GM12875 (cell line): ENCODE data around the gene MRAS.

Source experiments
- H3K4me3 ChIP-seq: one replicate; pipeline ENCODE4 v1.5.1; 2011; ENCODE audit warnings: low read depth, low read length, control low read depth
- CTCF ChIP-seq: IDR thresholded peaks from 2 replicates; pipeline ENCODE4 v1.5.1; 2011; ENCODE audit warnings: low read depth, mild to moderate bottlenecking, control low read depth, inconsistent platforms, low read length, moderate library complexity, borderline replicate concordance; ENCODE audit not compliant: insufficient read depth

MRAS gene

DNA sequence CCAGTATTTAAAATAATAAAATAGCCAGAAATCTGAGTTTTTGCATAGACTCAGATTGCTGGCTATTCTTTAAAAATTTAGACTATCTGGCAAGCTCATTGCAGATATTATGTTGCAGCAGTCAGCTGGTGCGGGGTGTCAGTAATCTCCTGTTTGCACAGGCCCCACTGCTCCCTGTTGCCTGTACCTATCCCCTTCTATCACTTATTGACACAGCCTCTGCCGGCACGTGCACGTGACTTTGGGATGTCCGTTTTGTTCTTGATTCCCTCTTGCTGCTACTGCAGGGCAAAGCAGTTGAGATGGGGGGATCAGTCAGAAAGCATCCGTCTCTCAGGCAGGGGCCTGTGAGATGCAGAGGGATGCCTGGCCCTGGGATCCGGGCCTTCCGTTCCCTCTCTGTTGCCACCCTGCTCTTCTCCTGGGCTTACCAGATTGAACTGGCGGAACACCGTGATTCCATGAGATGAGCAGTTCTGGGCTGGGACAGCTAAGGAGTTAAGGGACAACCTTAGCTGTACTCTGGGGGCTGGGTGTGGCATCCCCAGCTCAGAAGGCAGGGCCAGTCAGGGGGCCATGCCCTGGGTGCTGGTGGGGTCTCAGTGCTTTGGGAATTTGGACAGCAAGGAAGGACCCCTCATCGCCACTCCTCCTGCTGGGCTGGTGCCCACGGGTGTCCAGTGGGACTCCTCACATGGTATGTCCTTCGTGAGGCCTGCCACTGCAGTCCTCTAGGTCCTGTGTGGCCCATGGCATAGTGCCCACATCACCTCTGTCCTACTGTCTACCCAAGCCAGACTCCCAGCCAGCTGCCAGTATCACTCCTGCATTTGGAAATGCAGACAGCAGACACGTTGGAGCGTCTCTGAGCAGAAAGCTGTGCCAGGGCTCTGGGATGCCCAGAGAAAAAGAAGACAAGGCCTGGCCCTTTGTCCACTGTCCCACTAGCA lies 11.8 kb downstream of the MRAS start:
- no peak for TF ChIP-seq CTCF
- no peak overlapping the region for H3K4me3 ChIP-seq

- TF ChIP-seq CTCF: no peak
- no peak overlapping the region for H3K4me3 ChIP-seq
Observed at GRCh38 chr3:138360869-138361525, 12.6 kb downstream of the MRAS start.

GRCh38 chr3:138361561-138361971 lies 13.2 kb downstream of the MRAS start:
- H3K4me3 ChIP-seq: no peak overlapping the region
- TF ChIP-seq CTCF: no peak

DNA sequence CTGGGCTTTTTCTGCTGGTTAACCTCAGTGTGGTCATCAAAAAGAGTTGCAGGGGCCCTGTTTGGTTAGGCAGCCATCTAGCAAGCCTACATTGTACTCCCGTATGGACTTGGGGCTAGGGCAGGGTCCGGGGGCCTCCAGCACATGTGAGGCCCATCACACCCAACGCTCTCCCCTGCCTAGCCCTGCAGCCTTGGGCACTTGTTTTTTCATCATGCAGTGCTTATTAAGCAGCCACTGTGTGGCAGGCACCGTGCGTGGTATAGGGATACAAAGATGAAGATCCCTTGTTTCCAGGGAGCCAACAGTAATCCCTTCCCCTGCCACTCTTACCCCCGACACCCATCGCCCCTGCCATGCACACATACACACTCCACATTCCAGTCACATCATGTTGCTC lies 14.2 kb downstream of the MRAS start:
- H3K4me3 ChIP-seq: no peak overlapping the region
- no peak for TF ChIP-seq CTCF

GRCh38 chr3:138363322-138363721 lies 14.9 kb downstream of the MRAS start:
- H3K4me3 ChIP-seq: no peak overlapping the region
- no peak for TF ChIP-seq CTCF

DNA sequence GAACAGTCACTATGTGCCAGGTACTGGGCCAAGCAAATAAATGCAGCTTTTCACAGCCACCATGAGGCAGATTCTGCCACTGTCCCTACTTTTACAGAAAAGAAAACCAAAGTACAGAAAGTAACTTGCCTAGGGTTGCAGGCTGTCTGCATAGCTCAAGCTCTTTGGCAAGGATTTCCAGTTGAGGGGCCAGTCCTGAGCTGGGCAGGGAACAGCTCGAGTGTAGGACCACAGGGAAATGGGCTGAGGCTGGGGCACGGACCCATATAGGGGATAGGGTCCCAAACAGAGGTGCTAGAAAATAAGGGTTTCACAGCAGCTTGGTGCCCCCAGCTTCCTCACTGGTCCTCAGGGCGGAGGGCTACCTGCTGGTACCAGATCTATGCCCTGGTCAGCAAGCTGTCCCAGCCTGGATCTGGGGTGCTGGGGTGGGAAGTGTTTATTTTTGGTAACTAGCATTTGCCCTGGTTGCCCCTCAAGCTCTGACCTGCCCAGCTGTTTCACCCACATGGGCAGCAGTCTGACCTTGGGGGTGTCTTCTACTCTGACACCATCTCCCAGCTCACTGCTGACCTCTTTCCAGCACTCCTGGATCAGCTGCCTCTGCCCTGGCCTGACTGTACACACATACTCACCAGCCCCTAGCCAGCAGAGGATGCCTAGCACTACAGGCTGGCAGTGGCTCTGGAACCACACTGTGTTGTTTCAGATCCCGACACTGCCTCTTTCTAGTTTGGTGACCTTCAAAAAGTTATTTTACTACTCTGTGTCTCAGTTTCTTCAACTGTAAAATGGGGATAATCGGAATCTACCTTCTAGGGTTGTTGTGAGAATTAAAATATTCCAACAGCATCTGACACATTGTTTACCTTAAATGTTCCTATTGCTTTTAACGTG lies 16.2 kb downstream of the MRAS start:
- TF ChIP-seq CTCF: no peak

DNA sequence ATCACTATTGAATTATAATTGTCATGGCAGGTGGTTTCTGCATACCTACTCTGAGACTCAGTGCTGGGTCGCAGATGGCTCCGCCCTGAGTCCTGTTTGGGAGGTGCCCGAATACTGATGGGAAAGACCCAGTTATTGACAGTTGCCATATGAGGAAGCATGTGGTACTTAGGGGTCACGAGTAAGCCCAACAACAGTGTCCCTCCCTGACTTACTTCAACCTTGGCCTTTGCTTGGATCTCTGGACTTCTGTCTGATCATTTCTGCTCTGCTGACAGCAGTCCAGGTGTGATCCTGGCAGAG lies 16.8 kb downstream of the MRAS start:
- no peak for TF ChIP-seq CTCF
- no peak overlapping the region for H3K4me3 ChIP-seq

More for the DNA sequence above, 16.2 kb downstream of the MRAS start:
- H3K4me3 ChIP-seq: no peak overlapping the region
